H9 (cell line): Measurements from ENCODE around the gene TRIM50. TPM values are rescaled to one million over a fixed set of nuclear protein-coding genes. Genes with fewer than 3 reads are reported as not detected.

Experiments
- DNase-seq: peaks from one replicate; pipeline ENCODE4 v3.0.0-alpha.2; 2017
- H2AFZ ChIP-seq: one replicate; pipeline ENCODE4 v1.6.1; 2013; ENCODE audit warnings: mild to moderate bottlenecking, low read length, control low read depth, moderate library complexity
- H2AK5ac ChIP-seq: 2 replicates; pipeline ENCODE4 v1.6.1; 2013; ENCODE audit warnings: low read length, control low read depth, mixed read lengths; ENCODE audit not compliant: insufficient read length
- H2BK120ac ChIP-seq: one replicate; pipeline ENCODE4 v1.6.1; 2013; ENCODE audit warnings: low read depth, mild to moderate bottlenecking, low read length, control low read depth, inconsistent platforms; ENCODE audit not compliant: poor library complexity, severe bottlenecking
- H2BK12ac ChIP-seq: 2 replicates; pipeline ENCODE4 v1.6.1; 2013; ENCODE audit warnings: low read length, control low read depth, mixed read lengths, low read depth; ENCODE audit not compliant: insufficient read length
- H2BK15ac ChIP-seq: 2 replicates; pipeline ENCODE4 v1.6.1; 2013; ENCODE audit warnings: low read depth, low read length, control low read depth
- H2BK20ac ChIP-seq: one replicate; pipeline ENCODE4 v1.6.1; 2013; ENCODE audit warnings: low read depth, mild to moderate bottlenecking, low read length, control low read depth, inconsistent platforms; ENCODE audit not compliant: poor library complexity, severe bottlenecking
- H2BK5ac ChIP-seq: 2 replicates; pipeline ENCODE4 v1.6.1; 2013; ENCODE audit warnings: low read length, control low read depth, mixed read lengths; ENCODE audit not compliant: insufficient read length
- H3K14ac ChIP-seq: 2 replicates; pipeline ENCODE4 v1.6.1; 2013; ENCODE audit warnings: low read length, control low read depth; ENCODE audit not compliant: insufficient read depth
- H3K18ac ChIP-seq: 2 replicates; pipeline ENCODE4 v1.6.1; 2013; ENCODE audit warnings: low read depth, mild to moderate bottlenecking, mixed read lengths, low read length, control low read depth; ENCODE audit not compliant: insufficient read length
- H3K23ac ChIP-seq: 2 replicates; pipeline ENCODE4 v1.6.1; 2013; ENCODE audit warnings: low read length, control low read depth, mixed read lengths, low read depth; ENCODE audit not compliant: insufficient read length
- H3K23me2 ChIP-seq: 2 replicates; pipeline ENCODE4 v1.6.1; 2013; ENCODE audit warnings: low read depth, mild to moderate bottlenecking, mixed read lengths, low read length, control low read depth; ENCODE audit not compliant: insufficient read length, poor library complexity, severe bottlenecking
- H3K27ac ChIP-seq: 2 replicates; pipeline ENCODE4 v1.5.1; 2013; ENCODE audit warnings: low read length, control low read depth, mixed read lengths, low read depth; ENCODE audit not compliant: insufficient read length
- H3K27me3 ChIP-seq: 2 replicates; pipeline ENCODE4 v1.6.1; 2013; ENCODE audit warnings: low read length, control low read depth, inconsistent platforms; ENCODE audit not compliant: insufficient read depth
- H3K4ac ChIP-seq: 2 replicates; pipeline ENCODE4 v1.6.1; 2013; ENCODE audit warnings: low read depth, mild to moderate bottlenecking, control low read depth, inconsistent platforms, low read length, moderate library complexity
- H3K4me1 ChIP-seq: 2 replicates; pipeline ENCODE4 v1.6.1; 2013; ENCODE audit warnings: low read length, control low read depth, inconsistent platforms; ENCODE audit not compliant: insufficient read depth
- H3K4me2 ChIP-seq: 2 replicates; pipeline ENCODE4 v1.6.1; 2013; ENCODE audit warnings: low read length, control low read depth, mixed read lengths; ENCODE audit not compliant: insufficient read length, insufficient read depth
- H3K56ac ChIP-seq: 2 replicates; pipeline ENCODE4 v1.6.1; 2013; ENCODE audit warnings: low read depth, mild to moderate bottlenecking, mixed read lengths, low read length, control low read depth; ENCODE audit not compliant: insufficient read length
- H3K79me1 ChIP-seq: 2 replicates; pipeline ENCODE4 v1.6.1; 2013; ENCODE audit warnings: low read depth, mild to moderate bottlenecking, moderate library complexity, low read length, control low read depth, inconsistent platforms; ENCODE audit not compliant: insufficient read depth, poor library complexity, severe bottlenecking
- H3K79me2 ChIP-seq: 2 replicates; pipeline ENCODE4 v1.6.1; 2013; ENCODE audit warnings: low read length, control low read depth, inconsistent platforms; ENCODE audit not compliant: insufficient read depth
- H3K9ac ChIP-seq: 2 replicates; pipeline ENCODE4 v1.6.1; 2013; ENCODE audit warnings: low read length, control low read depth, mixed read lengths; ENCODE audit not compliant: insufficient read length; ENCODE audit errors: extremely low read depth
- H3K9me3 ChIP-seq: one replicate; pipeline ENCODE4 v1.6.1; 2013; ENCODE audit warnings: low read depth, low read length, inconsistent platforms; ENCODE audit not compliant: control insufficient read depth
- H3T11ph ChIP-seq: one replicate; pipeline ENCODE4 v1.6.1; 2013; ENCODE audit warnings: mild to moderate bottlenecking, low read length, control low read depth, inconsistent platforms
- H4K20me1 ChIP-seq: one replicate; pipeline ENCODE4 v1.6.1; 2013; ENCODE audit not compliant: control insufficient read depth, insufficient read length, insufficient read depth
- H4K5ac ChIP-seq: 2 replicates; pipeline ENCODE4 v1.6.1; 2013; ENCODE audit warnings: low read depth, mild to moderate bottlenecking, mixed read lengths, low read length, control low read depth; ENCODE audit not compliant: insufficient read length
- H4K8ac ChIP-seq: replicated peaks from 2 replicates; pipeline ENCODE4 v1.6.1; 2013; ENCODE audit warnings: low read length, control low read depth, mixed read lengths, low read depth; ENCODE audit not compliant: insufficient read length
- H4K91ac ChIP-seq: 2 replicates; pipeline ENCODE4 v1.6.1; 2013; ENCODE audit warnings: low read depth, mild to moderate bottlenecking, moderate library complexity, mixed read lengths, low read length, control low read depth; ENCODE audit not compliant: insufficient read length
- H3K27ac Mint-ChIP-seq, 3 experiments: 2 replicates in 2 of 3; 3 replicates in 1 of 3; pipeline ENCODE4 v1.8.0; 2020 to 2021; ENCODE audit warnings: mixed read lengths in 3 of 3, mild to moderate bottlenecking in 1 of 3, moderate library complexity in 1 of 3
- H3K27me3 Mint-ChIP-seq: 2 replicates; pipeline ENCODE4 v1.8.0; 2021; ENCODE audit warnings: low read depth, mild to moderate bottlenecking, moderate library complexity, mixed read lengths
- H3K36me3 Mint-ChIP-seq, 3 experiments: 2 replicates in 2 of 3; 3 replicates in 1 of 3; pipeline ENCODE4 v1.8.0; 2020 to 2021; ENCODE audit warnings: low read depth in 3 of 3, mixed read lengths in 3 of 3; ENCODE audit not compliant: insufficient read depth in 1 of 3
- H3K4me1 Mint-ChIP-seq, 2 experiments: 2 replicates each; pipeline ENCODE4 v1.8.0; 2020; ENCODE audit warnings: mixed read lengths in 2 of 2
- H3K4me3 Mint-ChIP-seq, 2 experiments: 2 replicates in 1 of 2; 3 replicates in 1 of 2; pipeline ENCODE4 v1.8.0; 2020 to 2021; ENCODE audit warnings: mild to moderate bottlenecking in 2 of 2, mixed read lengths in 2 of 2, moderate library complexity in 1 of 2
- H3K9me3 Mint-ChIP-seq, 2 experiments: 2 replicates in 1 of 2; 3 replicates in 1 of 2; pipeline ENCODE4 v1.8.0; 2020; ENCODE audit warnings: mild to moderate bottlenecking in 2 of 2, mixed read lengths in 2 of 2, moderate library complexity in 1 of 2
- CTCF ChIP-seq: fragments of 200-600 bp; sonication (generic); conservative IDR thresholded peaks from 3 replicates; pipeline ENCODE4 v1.8.0; 2021; ENCODE audit warnings: antibody characterized with exemption, mild to moderate bottlenecking
- WGBS: extraction: QIAGEN DNeasy Blood & Tissue Kit; methylation state at CpG from one replicate; pipeline ENCODE4 v1.1.7; 2013; ENCODE audit warnings: missing lambda C conversion rate, low lambda C conversion rate, mixed read lengths; ENCODE audit not compliant: insufficient read length; ENCODE audit errors: extremely low coverage; 5-methylcytosine and 5-hydroxymethylcytosine counted together
- total RNA-seq: library from RNA; stranded (reverse); gene quantifications from 2 replicates; pipeline ENCODE4 v1.2.1, GENCODE V29; 2021

TRIM50 gene
- total RNA-seq, 1 experiment from 2014 or later = not detected

DNA sequence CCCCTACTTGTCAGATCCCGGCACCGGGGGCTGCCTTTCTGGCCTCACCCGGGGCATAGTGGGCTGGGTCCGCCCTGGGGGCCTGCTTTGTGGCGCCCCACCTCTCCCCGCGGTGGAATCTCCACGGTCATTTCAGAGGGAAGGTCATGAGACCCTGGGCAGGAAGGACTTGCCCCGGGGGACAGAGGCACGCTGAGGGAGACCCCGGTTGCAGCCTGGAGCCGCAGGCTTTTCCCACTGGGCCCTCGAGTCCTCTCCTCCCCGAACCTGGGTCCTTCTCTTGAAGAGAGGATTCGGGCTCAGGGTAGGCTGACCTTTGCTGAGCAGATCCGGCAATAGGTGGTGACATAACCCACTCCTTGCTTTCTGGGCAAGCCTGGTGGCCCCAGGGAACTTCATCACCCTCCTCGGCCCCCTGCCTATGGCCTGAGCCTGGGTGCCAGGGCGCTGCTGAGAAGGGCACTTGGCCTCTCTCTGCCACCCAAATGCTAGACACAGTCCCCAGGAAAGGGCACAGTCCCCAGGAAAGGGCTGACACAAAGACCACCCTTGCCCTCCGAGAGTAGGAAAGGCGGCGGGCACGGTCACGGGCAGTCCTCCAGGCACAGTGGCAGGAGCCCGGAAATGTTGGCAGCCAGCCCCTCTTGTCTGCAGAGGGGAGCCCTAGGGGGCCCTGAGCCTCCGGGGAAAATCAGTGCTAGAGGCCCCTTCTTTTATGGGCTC is 36.3 kb upstream of the TRIM50 start:
- no peak overlapping the region for H3K4me2 ChIP-seq
- H3K4me1 ChIP-seq = no peaks in the 10 kb centered on the region
- no peak overlapping the region for H3K4ac ChIP-seq
- no peak overlapping the region for H2AFZ ChIP-seq
- H3T11ph ChIP-seq = no peak overlapping the region
- no peak overlapping the region for H2BK20ac ChIP-seq
- H2BK12ac ChIP-seq = no peak overlapping the region
- no peak overlapping the region; the same call in 1 of the 2 replicates for H3K14ac ChIP-seq
- no peaks in the 10 kb centered on the region for H4K20me1 ChIP-seq
- H3K79me1 ChIP-seq = no peaks in the 10 kb centered on the region
- no peak overlapping the region for H3K18ac ChIP-seq
- no peak overlapping the region for H4K8ac ChIP-seq
- H3K4me3 Mint-ChIP-seq = no peak overlapping the region
- no peak overlapping the region for H2BK5ac ChIP-seq
- H3K23me2 ChIP-seq = no peaks in the 10 kb centered on the region
- H3K9ac ChIP-seq = no peak overlapping the region
- no peaks in the 10 kb centered on the region; a peak in 1 of 5 replicates for H3K9me3 Mint-ChIP-seq
- H3K27me3 ChIP-seq = no peaks in the 10 kb centered on the region
- no peaks in the 10 kb centered on the region for H3K9me3 ChIP-seq
- H3K4me1 Mint-ChIP-seq = peaks cover 0 to 4% of the 10 kb centered on the region in 2 experiments; a peak in 2 of 4 replicates
- H2BK15ac ChIP-seq = no peak overlapping the region; the same call in 1 of the 2 replicates
- H2AK5ac ChIP-seq = no peak overlapping the region
- WGBS = no CpG with 5 or more reads among the region's 25 CpGs
- H3K56ac ChIP-seq = no peak overlapping the region
- no peaks in the 10 kb centered on the region; the same call in none of the 2 replicates for H3K27me3 Mint-ChIP-seq
- no peak overlapping the region for H4K5ac ChIP-seq
- no peak overlapping the region for H4K91ac ChIP-seq
- H3K23ac ChIP-seq = no peak overlapping the region
- no peak overlapping the region for H3K27ac Mint-ChIP-seq
- no peak overlapping the region for H2BK120ac ChIP-seq
- no peak for TF ChIP-seq CTCF
- no peak for DNase-seq
- no peaks in the 10 kb centered on the region for H3K79me2 ChIP-seq
- no peaks in the 10 kb centered on the region for H3K36me3 Mint-ChIP-seq
- no peak overlapping the region for H3K27ac ChIP-seq
